NCI-H1092 (cell line): ENCODE results near the gene CEMIP.
"Not testable (repeated sequence)": the region's sequence is repeated elsewhere in the genome, so short reads cannot be mapped to it uniquely, and the experiment has no call there.

Experiments
- DNase-seq: peaks from one replicate; lab custom pipeline; 2025; lab: John Stamatoyannopoulos, UW

CEMIP gene

GRCh38 chr15:80953953-80954778, 175.0 kb downstream of the CEMIP start:
- no peak for DNase-seq

- not testable (repeated sequence) for DNase-seq
Observed at GRCh38 chr15:80955571-80956452, 176.6 kb downstream of the CEMIP start.

GRCh38 chr15:80957556-80957955, 178.4 kb downstream of the CEMIP start:
- DNase-seq, result no peak

- DNase-seq, result no peak
Observed at GRCh38 chr15:80957976-80958375, 178.8 kb downstream of the CEMIP start.

GRCh38 chr15:80958818-80959495, 179.8 kb downstream of the CEMIP start:
- DNase-seq, result no peak

- not testable (repeated sequence) for DNase-seq
Observed at GRCh38 chr15:80965454-80965853, 186.3 kb downstream of the CEMIP start.

- DNase-seq, result no peak
Observed at GRCh38 chr15:80966431-80967197, 187.4 kb downstream of the CEMIP start.

- DNase-seq, result no peak
Observed at GRCh38 chr15:80967451-80967850, 188.3 kb downstream of the CEMIP start.

GRCh38 chr15:80967991-80968510, 188.9 kb downstream of the CEMIP start:
- DNase-seq, result no peak

GRCh38 chr15:80969316-80969715, 190.1 kb downstream of the CEMIP start:
- DNase-seq, result no peak

- peak; percentile 33 for DNase-seq
Observed at GRCh38 chr15:80970018-80970657, 191.0 kb downstream of the CEMIP start.

GRCh38 chr15:80970658-80971057, 191.5 kb downstream of the CEMIP start:
- no peak for DNase-seq

- no peak for DNase-seq
Observed at GRCh38 chr15:80971143-80971542, 192.0 kb downstream of the CEMIP start.

- no peak for DNase-seq
Observed at GRCh38 chr15:80972276-80972675, 193.1 kb downstream of the CEMIP start.

- DNase-seq, result no peak
Observed at GRCh38 chr15:80974914-80975313, 195.7 kb downstream of the CEMIP start.

GRCh38 chr15:80976851-80977250, 197.7 kb downstream of the CEMIP start:
- no peak for DNase-seq

- DNase-seq, result peak; percentile 20
Observed at GRCh38 chr15:80977627-80978036, 198.5 kb downstream of the CEMIP start.

- DNase-seq, result no peak
Observed at GRCh38 chr15:80978685-80979329, 199.6 kb downstream of the CEMIP start.

- no peak for DNase-seq
Observed at GRCh38 chr15:80979538-80980200, 200.5 kb downstream of the CEMIP start.

- no peak for DNase-seq
Observed at GRCh38 chr15:80982205-80982604, 203.0 kb downstream of the CEMIP start.
